CD14-positive monocyte (primary cell): ENCODE measurements around the gene RGS3. TPM values are rescaled to one million over a fixed set of nuclear protein-coding genes. Genes with fewer than 3 reads are reported as not detected.

ENCODE experiments used
- DNase-seq, 3 donors: peaks; one replicate each; pipeline ENCODE4 v3.0.0-alpha.2; 2011 to 2022
- H2AFZ ChIP-seq: 2 replicates; pipeline ENCODE4 v1.6.0; 2012; ENCODE audit warnings: mild to moderate bottlenecking, low read depth, low read length, inconsistent platforms; ENCODE audit not compliant: insufficient read depth, poor library complexity, severe bottlenecking
- H3K27ac ChIP-seq, 2 donors: 1 replicate in 1 of 2; 2 replicates in 1 of 2; pipeline ENCODE4 v1.5.1; 2012 to 2013; ENCODE audit warnings: low read length in 2 of 2, control low read depth in 1 of 2, inconsistent platforms in 1 of 2, low read depth in 1 of 2, mild to moderate bottlenecking in 1 of 2
- H3K27me3 ChIP-seq, 2 donors: one replicate each; pipeline versions ENCODE4 v1.6.0 to v1.6.1; 2011 to 2013; ENCODE audit warnings: low read length in 2 of 2; ENCODE audit not compliant: control insufficient read depth in 2 of 2, insufficient read depth in 2 of 2
- H3K36me3 ChIP-seq, 2 donors: replicated peaks in 1 of 2; 1 replicate in 1 of 2; 2 replicates in 1 of 2; pipeline versions ENCODE4 v1.5.1 to v1.6.1; 2012 to 2013; ENCODE audit warnings: low read length in 2 of 2, control low read depth in 1 of 2, inconsistent platforms in 1 of 2, mild to moderate bottlenecking in 1 of 2; ENCODE audit not compliant: insufficient read depth in 2 of 2, control insufficient read depth in 1 of 2
- H3K4me1 ChIP-seq, 2 donors: 1 replicate in 1 of 2; 2 replicates in 1 of 2; pipeline versions ENCODE4 v1.5.1 to v1.6.1; 2012 to 2013; ENCODE audit warnings: low read length in 2 of 2, control low read depth in 1 of 2, inconsistent platforms in 1 of 2, mild to moderate bottlenecking in 1 of 2, moderate library complexity in 1 of 2; ENCODE audit not compliant: insufficient read depth in 2 of 2, control insufficient read depth in 1 of 2
- H3K4me2 ChIP-seq: replicated peaks from 2 replicates; pipeline ENCODE3; 2012; ENCODE audit warnings: low read length, moderate library complexity, mild to moderate bottlenecking; ENCODE audit not compliant: poor library complexity, severe bottlenecking; ENCODE audit errors: extremely low read depth
- H3K4me3 ChIP-seq, 3 experiments: fragments of 200-600 bp in 1 of 3; sonication (generic) in 1 of 3; replicated peaks in 1 of 3; 1 replicate in 2 of 3; 2 replicates in 1 of 3; pipeline ENCODE4 v1.5.1; 2011 to 2013; ENCODE audit warnings: low read length in 3 of 3, mild to moderate bottlenecking in 3 of 3, control low read depth in 2 of 3, low read depth in 2 of 3, inconsistent platforms in 1 of 3, moderate library complexity in 1 of 3
- H3K79me2 ChIP-seq: 2 replicates; pipeline ENCODE4 v1.6.0; 2012; ENCODE audit warnings: mild to moderate bottlenecking, control low read depth, inconsistent platforms, low read length, moderate library complexity; ENCODE audit not compliant: insufficient read depth
- H3K9ac ChIP-seq: 2 replicates; pipeline ENCODE4 v1.6.0; 2017; ENCODE audit warnings: low read length, mild to moderate bottlenecking; ENCODE audit not compliant: insufficient read depth, poor library complexity, severe bottlenecking
- H3K9me3 ChIP-seq, 2 donors: replicated peaks in 1 of 2; 1 replicate in 1 of 2; 2 replicates in 1 of 2; pipeline versions ENCODE4 v1.5.1 to v1.6.1; 2012 to 2013; ENCODE audit warnings: low read length in 2 of 2, control low read depth in 1 of 2; ENCODE audit not compliant: control insufficient read depth in 1 of 2, insufficient read depth in 1 of 2
- H4K20me1 ChIP-seq: 2 replicates; pipeline ENCODE4 v1.6.0; 2012; ENCODE audit warnings: mild to moderate bottlenecking, low read length, control low read depth, moderate library complexity; ENCODE audit not compliant: insufficient read depth
- H3K27ac Mint-ChIP-seq, 7 donors: one replicate each; pipeline ENCODE4 v1.8.0; 2020; ENCODE audit warnings: mild to moderate bottlenecking in 7 of 7, mixed read lengths in 7 of 7, moderate library complexity in 6 of 7, inconsistent platforms in 2 of 7
- H3K27me3 Mint-ChIP-seq, 3 donors: one replicate each; pipeline ENCODE4 v1.8.0; 2021 to 2022; ENCODE audit warnings: low read depth in 3 of 3, mild to moderate bottlenecking in 3 of 3, mixed read lengths in 3 of 3, moderate library complexity in 3 of 3, inconsistent platforms in 1 of 3
- H3K36me3 Mint-ChIP-seq, 2 donors: one replicate each; pipeline ENCODE4 v1.8.0; 2020; ENCODE audit warnings: mixed read lengths in 2 of 2, inconsistent platforms in 1 of 2, mild to moderate bottlenecking in 1 of 2
- H3K4me1 Mint-ChIP-seq: one replicate; pipeline ENCODE4 v1.8.0; 2020; ENCODE audit warnings: mild to moderate bottlenecking, mixed read lengths
- H3K4me3 Mint-ChIP-seq, 2 donors: one replicate each; pipeline ENCODE4 v1.8.0; 2020; ENCODE audit warnings: mild to moderate bottlenecking in 2 of 2, mixed read lengths in 2 of 2, moderate library complexity in 1 of 2
- H3K9me3 Mint-ChIP-seq, 7 donors: one replicate each; pipeline ENCODE4 v1.8.0; 2020 to 2022; ENCODE audit warnings: mixed read lengths in 7 of 7, mild to moderate bottlenecking in 6 of 7, moderate library complexity in 6 of 7, inconsistent platforms in 2 of 7
- CTCF ChIP-seq: fragments of 200-600 bp; IDR thresholded peaks from one replicate; pipeline ENCODE4 v1.8.0; 2022; ENCODE audit warnings: antibody characterized with exemption, mild to moderate bottlenecking
- WGBS: methylation state at CpG from one replicate; pipeline ENCODE4 v1.1.5; 2013; ENCODE audit warnings: missing lambda C conversion rate; ENCODE audit not compliant: insufficient coverage; 5-methylcytosine and 5-hydroxymethylcytosine counted together
- intact Hi-C, 2 donors: fragments of 100-400 bp; cut with micrococcal nuclease; formaldehyde crosslinking; loops; one replicate each; pipeline versions ENCODE4 v1.15.0 to v1.15.1; 2023
- polyA plus RNA-seq, 3 donors: library from polyadenylated mRNA; depleted of rRNA in 1 of 3; unstranded in 2 of 3; stranded (reverse) in 1 of 3; fragments of 300-500 nt in 2 of 3; fragments of >200 nt in 1 of 3; fragmentation: Illumina TruSeq in 2 of 3; gene quantifications; 1 replicate in 2 of 3; 2 replicates in 1 of 3; pipeline ENCODE4 v1.2.3, GENCODE V29; 2012 to 2021

The RGS3 gene
- polyA plus RNA-seq, 3 donors, result 9.1 to 16.2 (median 15.8) TPM

DNA sequence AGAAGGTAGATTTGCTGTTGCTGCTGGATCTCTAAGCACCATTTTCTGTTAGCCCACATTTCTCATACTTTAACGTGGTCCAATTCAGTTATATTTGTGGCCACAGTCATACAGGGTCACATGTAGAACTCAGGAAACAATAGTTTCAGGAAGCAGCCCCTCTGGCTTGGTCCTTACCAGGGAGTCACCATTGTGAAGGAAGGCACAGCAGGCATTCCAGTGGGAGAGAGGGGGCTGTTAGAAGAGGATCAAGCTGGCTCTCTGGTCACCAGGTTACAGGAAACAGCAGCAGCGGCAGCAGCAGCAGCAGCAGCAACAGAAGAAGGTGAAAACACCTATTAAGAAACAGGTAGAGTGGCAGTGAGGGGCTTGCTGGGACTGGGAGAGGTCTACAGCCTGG, 38.5 kb upstream of the RGS3 start:
- TF ChIP-seq CTCF, result no peak
- intact Hi-C loops, result no loop called here
- no peaks in the 10 kb centered on the region for H3K27me3 ChIP-seq
- WGBS, result 0% methylated on average over 1 of the region's 2 CpGs
- H3K4me2 ChIP-seq, result no peak overlapping the region
- H4K20me1 ChIP-seq, result no peaks in the 10 kb centered on the region
- Mint-ChIP-seq H3K4me1 (peaks cover 28% of the 10 kb centered on the region), H3K36me3 (no peaks in the 10 kb centered on the region), H3K27me3 (peaks cover 0 to 4% (median 0%) of the 10 kb centered on the region in 3 donors), H3K4me3 (no peak overlapping the region), H3K27ac (peak overlapping the region in 2 of 7 donors; percentile 40 to 42), H3K9me3 (no peaks in the 10 kb centered on the region)
- H3K4me1 ChIP-seq, result peaks cover 12 to 16% of the 10 kb centered on the region in 2 donors
- H3K9ac ChIP-seq, result no peak overlapping the region
- no peak overlapping the region for H3K27ac ChIP-seq
- no peaks in the 10 kb centered on the region for H3K79me2 ChIP-seq
- H3K9me3 ChIP-seq, result no peaks in the 10 kb centered on the region
- H3K4me3 ChIP-seq, result no peak overlapping the region
- H3K36me3 ChIP-seq, result no peaks in the 10 kb centered on the region
- H2AFZ ChIP-seq, result peak overlapping the region; percentile 50
- no peak for DNase-seq

DNA sequence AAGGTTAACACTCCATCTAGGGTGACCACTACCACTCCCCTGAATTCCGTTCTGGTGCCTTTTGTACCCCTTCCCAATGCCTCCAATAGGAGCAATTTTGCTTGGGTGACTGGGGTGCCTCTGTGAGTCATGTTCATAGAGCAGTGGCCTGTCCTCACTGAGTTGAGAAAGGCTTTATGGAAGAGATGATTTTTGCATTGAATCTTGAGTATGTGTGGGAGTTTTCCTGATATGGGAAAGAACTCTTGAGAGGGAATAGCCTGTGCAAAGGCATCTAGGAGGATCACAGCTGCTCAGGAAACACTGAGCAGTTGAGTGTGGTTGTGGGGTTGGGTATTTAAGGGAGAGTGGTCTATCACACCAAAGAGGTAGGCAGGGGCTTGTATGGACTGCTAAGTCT, 36.8 kb upstream of the RGS3 start:
- no peak overlapping the region for H3K27ac ChIP-seq
- no peak overlapping the region for H3K4me3 ChIP-seq
- DNase-seq, result no peak
- H3K9ac ChIP-seq, result no peak overlapping the region
- no peak overlapping the region for H2AFZ ChIP-seq
- H3K4me1 ChIP-seq, result peaks cover 12 to 16% of the 10 kb centered on the region in 2 donors
- H3K4me1 Mint-ChIP-seq, result peaks cover 28% of the 10 kb centered on the region
- no peak overlapping the region for H3K27ac Mint-ChIP-seq
- WGBS, result no CpG with 5 or more reads among the region's 1 CpG
- no peaks in the 10 kb centered on the region for H3K9me3 ChIP-seq
- TF ChIP-seq CTCF, result no peak
- H3K36me3 Mint-ChIP-seq, result no peaks in the 10 kb centered on the region
- H3K27me3 ChIP-seq, result no peaks in the 10 kb centered on the region
- peaks cover 0 to 4% (median 0%) of the 10 kb centered on the region in 3 donors for H3K27me3 Mint-ChIP-seq
- H3K4me2 ChIP-seq, result no peak overlapping the region
- H3K9me3 Mint-ChIP-seq, result no peaks in the 10 kb centered on the region
- H3K79me2 ChIP-seq, result no peaks in the 10 kb centered on the region
- no peaks in the 10 kb centered on the region for H3K36me3 ChIP-seq
- intact Hi-C loops, result no loop called here
- no peaks in the 10 kb centered on the region for H4K20me1 ChIP-seq
- H3K4me3 Mint-ChIP-seq, result no peak overlapping the region
